Adrenal gland (tissue), 12 donors: ENCODE data around the gene ZXDC. TPM values are rescaled to one million over a fixed set of nuclear protein-coding genes. Genes with fewer than 3 reads are reported as not detected.

Experiments used
- DNase-seq, 7 donors: peaks; one replicate each; pipeline ENCODE4 v3.0.0-alpha.2; 2019 to 2020
- H3K27ac ChIP-seq, 5 donors: fragments of 200-600 bp; sonication (generic) in 4 of 5; 1 replicate in 3 of 5; 2 replicates in 2 of 5; pipeline versions ENCODE4 v1.5.1 to v1.8.0; 2016 to 2020; ENCODE audit warnings: mild to moderate bottlenecking in 1 of 5
- H3K27me3 ChIP-seq: fragments of 200-600 bp; 2 replicates; pipeline ENCODE4 v1.8.0; 2021
- H3K36me3 ChIP-seq, 2 donors: fragments of 200-600 bp; replicated peaks in 1 of 2; 1 replicate in 1 of 2; 2 replicates in 1 of 2; pipeline versions ENCODE4 v1.5.1 to v1.8.0; 2018 to 2022
- H3K4me1 ChIP-seq, 2 donors: fragments of 200-600 bp; replicated peaks in 1 of 2; 1 replicate in 1 of 2; 2 replicates in 1 of 2; pipeline versions ENCODE4 v1.5.1 to v1.8.0; 2018 to 2021
- H3K4me3 ChIP-seq, 4 donors: fragments of 200-600 bp; sonication (generic) in 3 of 4; one replicate each; pipeline ENCODE4 v1.5.1; 2016 to 2018
- H3K9me3 ChIP-seq, 3 donors: fragments of 200-600 bp; sonication (generic) in 1 of 3; replicated peaks in 1 of 3; 1 replicate in 2 of 3; 2 replicates in 1 of 3; pipeline versions ENCODE4 v1.5.1 to v1.8.0; 2016 to 2021
- CTCF ChIP-seq, 6 experiments: fragments of 450-650 bp in 4 of 6; fragments of 200-600 bp in 2 of 6; sonication (generic) in 1 of 6; IDR thresholded peaks; 1 replicate in 5 of 6; 2 replicates in 1 of 6; pipeline versions ENCODE4 v1.5.1 to v1.8.0; 2016 to 2021; ENCODE audit warnings: antibody characterized with exemption in 6 of 6, mild to moderate bottlenecking in 2 of 6, moderate library complexity in 1 of 6
- POLR2A ChIP-seq, 2 donors: fragments of 450-650 bp; IDR thresholded peaks; one replicate each; pipeline ENCODE4 v1.6.1; 2017; ENCODE audit warnings: antibody characterized with exemption in 2 of 2, mild to moderate bottlenecking in 2 of 2, moderate library complexity in 1 of 2
- WGBS, 4 donors: extraction: QIAGEN DNeasy Blood & Tissue Kit in 2 of 4; methylation state at CpG; one replicate each; pipeline versions ENCODE4 v1.1.5 to v1.1.7; 2013 to 2017; 5-methylcytosine and 5-hydroxymethylcytosine counted together
- intact Hi-C, 2 donors: fragments of 100-400 bp; cut with DNase I; formaldehyde crosslinking; loops; one replicate each; pipeline versions ENCODE4 v1.14.1 to v1.15.0; 2022 to 2023
- polyA plus RNA-seq, 3 donors: library from polyadenylated mRNA; stranded (reverse); fragments of 200-250 nt in 2 of 3; fragments of 350-450 nt in 1 of 3; fragmentation: Illumina TruSeq in 1 of 3; extraction: RNeasy Lipid Tissue Mini Kit (QIAGEN cat#74804) in 1 of 3; gene quantifications; one replicate each; pipeline ENCODE4 v1.2.3, GENCODE V29; 2013 to 2014
- total RNA-seq, 9 donors: library from RNA; depleted of rRNA in 4 of 9; stranded (reverse); fragments of >200 nt in 4 of 9; fragments of 120-200 nt in 1 of 9; fragmentation: NEBNext Ultra II Directional in 1 of 9; extraction: Animal tissue kit (Norgen Biotek cat#: 25700) in 1 of 9; gene quantifications; one replicate each; pipeline versions ENCODE4 v1.1.0 to v1.2.4, GENCODE V29; 2013 to 2023
- donor health status: healthy with polysubstance abuse.
- donor health status: Bipolar disorder and iron deficiency.
- donor health status: DM: yes; HTN: yes; CAD: no.
- donor health status: DM: no; HTN: no; CAD: no.
- donor health status: DM: no; HTN: no; CAD: no.
- donor health status: DM: yes; HTN: yes; CAD: no.

The ZXDC gene
- total and polyA plus RNA-seq, 12 donors, result 16.4 to 45.2 (median 30.3) TPM

GRCh38 chr3:126498929-126499328 lies 23.2 kb upstream of the ZXDC start:
- no peak overlapping the region for H3K4me3 ChIP-seq
- WGBS, 4 donors, result 58 to 81% (median 73%) methylated on average over 4 to 10 of the region's 10 CpGs
- TF ChIP-seq POLR2A (IDR thresholded peaks at IDR 0.05), result no peak
- TF ChIP-seq CTCF (IDR thresholded peaks at IDR 0.05), result no peak
- no peak overlapping the region for H3K27ac ChIP-seq
- peaks cover 0 to 6% of the 10 kb centered on the region in 2 donors for H3K4me1 ChIP-seq
- H3K27me3 ChIP-seq, result no peaks in the 10 kb centered on the region
- H3K9me3 ChIP-seq, result no peaks in the 10 kb centered on the region
- DNase-seq, result no peak
- intact Hi-C loops, result no loop called here
- no peaks in the 10 kb centered on the region for H3K36me3 ChIP-seq

GRCh38 chr3:126498461-126498860 lies 22.8 kb upstream of the ZXDC start:
- WGBS, 4 donors, result 75 to 87% (median 82%) methylated on average over 3 to 4 of the region's 4 CpGs
- DNase-seq, result no peak
- no peaks in the 10 kb centered on the region for H3K36me3 ChIP-seq
- TF ChIP-seq POLR2A (IDR thresholded peaks at IDR 0.05) (no peak), CTCF (IDR thresholded peaks at IDR 0.05) (no peak)
- intact Hi-C loops, result no loop called here
- no peaks in the 10 kb centered on the region for H3K9me3 ChIP-seq
- peaks cover 0 to 10% of the 10 kb centered on the region in 2 donors for H3K4me1 ChIP-seq
- H3K27me3 ChIP-seq, result no peaks in the 10 kb centered on the region
- no peak overlapping the region for H3K4me3 ChIP-seq
- H3K27ac ChIP-seq, result no peak overlapping the region

- no peaks in the 10 kb centered on the region for H3K9me3 ChIP-seq
- no peaks in the 10 kb centered on the region for H3K27me3 ChIP-seq
- intact Hi-C loops, result no loop called here
- peaks cover 0 to 10% of the 10 kb centered on the region in 2 donors for H3K4me1 ChIP-seq
- H3K4me3 ChIP-seq, result no peak overlapping the region
- 90 to 93% (median 91%) methylated on average over 4 to 6 of the region's 6 CpGs for WGBS, 4 donors
- DNase-seq, result no peak
- H3K36me3 ChIP-seq, result no peaks in the 10 kb centered on the region
- no peak overlapping the region for H3K27ac ChIP-seq
- TF ChIP-seq CTCF (IDR thresholded peaks at IDR 0.05) (no peak), POLR2A (IDR thresholded peaks at IDR 0.05) (no peak)
These were observed 22.3 kb upstream of the ZXDC start for GRCh38 chr3:126497956-126498355.

GRCh38 chr3:126496894-126497850 lies 21.5 kb upstream of the ZXDC start:
- TF ChIP-seq POLR2A (IDR thresholded peaks at IDR 0.05) (no peak), CTCF (IDR thresholded peaks at IDR 0.05) (no peak)
- WGBS, 4 donors, result 74 to 86% (median 79%) methylated on average over 17 to 21 of the region's 21 CpGs
- no peaks in the 10 kb centered on the region for H3K27me3 ChIP-seq
- H3K36me3 ChIP-seq, result no peaks in the 10 kb centered on the region
- H3K9me3 ChIP-seq, result no peaks in the 10 kb centered on the region
- intact Hi-C loops, result no loop called here
- H3K27ac ChIP-seq, result no peak overlapping the region
- H3K4me3 ChIP-seq, result no peak overlapping the region
- no peak for DNase-seq
- peaks cover 0 to 10% of the 10 kb centered on the region in 2 donors for H3K4me1 ChIP-seq
